Measurements from ENCODE around the gene AATK.

The AATK gene

GRCh38 chr17:81142301-81143199, 23.5 kb downstream of the AATK start:
- peak; percentile 94 for DNase-seq

GRCh38 chr17:81140695-81141094, 25.3 kb downstream of the AATK start:
- DNase-seq = no peak

- no peak for DNase-seq
These were observed 26.0 kb downstream of the AATK start for GRCh38 chr17:81140018-81140417.

GRCh38 chr17:81139428-81139827, 26.6 kb downstream of the AATK start:
- no peak for DNase-seq

GRCh38 chr17:81138500-81138899, 27.5 kb downstream of the AATK start:
- no peak for DNase-seq

- DNase-seq = no peak
These were observed 27.9 kb downstream of the AATK start for GRCh38 chr17:81138083-81138482.

GRCh38 chr17:81137248-81137647, 28.8 kb downstream of the AATK start:
- DNase-seq = no peak

- no peak for DNase-seq
These were observed 29.7 kb downstream of the AATK start for GRCh38 chr17:81136366-81136765.

- DNase-seq = no peak
These were observed 30.3 kb downstream of the AATK start for GRCh38 chr17:81135505-81136278.

- no peak for DNase-seq
These were observed 31.8 kb downstream of the AATK start for GRCh38 chr17:81134064-81134781.

GRCh38 chr17:81132770-81133723, 33.0 kb downstream of the AATK start:
- DNase-seq = no peak

- DNase-seq = no peak
These were observed 33.9 kb downstream of the AATK start for GRCh38 chr17:81132197-81132540.

- no peak for DNase-seq
These were observed 34.4 kb downstream of the AATK start for GRCh38 chr17:81131486-81132196.

- DNase-seq = no peak
These were observed 35.3 kb downstream of the AATK start for GRCh38 chr17:81130385-81131361.

- DNase-seq = no peak
These were observed 36.2 kb downstream of the AATK start for GRCh38 chr17:81129711-81130367.

GRCh38 chr17:81129289-81129688, 36.7 kb downstream of the AATK start:
- no peak for DNase-seq

- no peak for DNase-seq
These were observed 37.2 kb downstream of the AATK start for GRCh38 chr17:81128774-81129173.

- DNase-seq = no peak
These were observed 37.7 kb downstream of the AATK start for GRCh38 chr17:81128338-81128737.

GRCh38 chr17:81127526-81128177, 38.4 kb downstream of the AATK start:
- no peak for DNase-seq

Data from islet precursor cell (in vitro differentiated cells).